Limb (tissue), 2 donors: ENCODE results near the gene RIOX2.
A peak's percentile ranks its signal among the peaks of the same experiment; 100 is the strongest.

Source experiments
- DNase-seq, 2 donors: peaks; one replicate each; pipeline ENCODE4 v3.0.0-alpha.2; 2016; ENCODE audit errors: extremely low spot score in 2 of 2

Gene RIOX2

DNA sequence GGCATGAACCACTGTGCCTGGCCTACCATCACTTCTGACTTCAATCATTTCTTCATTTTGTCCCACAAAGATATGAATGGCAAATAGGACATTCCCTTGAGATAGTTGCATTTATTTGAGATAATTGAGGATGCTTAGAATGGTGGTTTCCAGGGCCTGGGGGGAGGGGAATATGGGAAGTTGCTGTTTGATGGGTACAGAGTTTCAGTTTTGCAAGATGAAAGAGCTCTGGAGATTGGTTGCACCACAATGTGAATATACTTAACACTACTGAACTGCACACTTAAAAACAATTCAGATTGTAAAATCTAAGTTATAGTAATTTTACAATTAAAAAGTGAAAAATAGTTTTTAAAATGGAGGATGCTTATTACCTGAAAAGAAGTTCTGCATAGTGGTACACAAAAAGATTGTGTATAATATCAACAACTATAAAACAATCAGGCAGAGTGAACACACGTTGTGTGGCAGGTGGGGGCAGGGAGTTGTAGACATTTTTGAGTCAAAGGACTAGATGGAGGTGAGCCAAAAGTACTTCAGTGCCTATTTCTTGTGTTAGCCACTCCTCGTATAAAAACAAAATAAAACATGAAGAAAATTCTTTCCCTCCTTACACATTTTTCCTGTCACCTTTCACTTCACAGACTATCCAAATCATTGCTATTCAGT lies 18.5 kb upstream of the RIOX2 start:
- no peak for DNase-seq

DNA sequence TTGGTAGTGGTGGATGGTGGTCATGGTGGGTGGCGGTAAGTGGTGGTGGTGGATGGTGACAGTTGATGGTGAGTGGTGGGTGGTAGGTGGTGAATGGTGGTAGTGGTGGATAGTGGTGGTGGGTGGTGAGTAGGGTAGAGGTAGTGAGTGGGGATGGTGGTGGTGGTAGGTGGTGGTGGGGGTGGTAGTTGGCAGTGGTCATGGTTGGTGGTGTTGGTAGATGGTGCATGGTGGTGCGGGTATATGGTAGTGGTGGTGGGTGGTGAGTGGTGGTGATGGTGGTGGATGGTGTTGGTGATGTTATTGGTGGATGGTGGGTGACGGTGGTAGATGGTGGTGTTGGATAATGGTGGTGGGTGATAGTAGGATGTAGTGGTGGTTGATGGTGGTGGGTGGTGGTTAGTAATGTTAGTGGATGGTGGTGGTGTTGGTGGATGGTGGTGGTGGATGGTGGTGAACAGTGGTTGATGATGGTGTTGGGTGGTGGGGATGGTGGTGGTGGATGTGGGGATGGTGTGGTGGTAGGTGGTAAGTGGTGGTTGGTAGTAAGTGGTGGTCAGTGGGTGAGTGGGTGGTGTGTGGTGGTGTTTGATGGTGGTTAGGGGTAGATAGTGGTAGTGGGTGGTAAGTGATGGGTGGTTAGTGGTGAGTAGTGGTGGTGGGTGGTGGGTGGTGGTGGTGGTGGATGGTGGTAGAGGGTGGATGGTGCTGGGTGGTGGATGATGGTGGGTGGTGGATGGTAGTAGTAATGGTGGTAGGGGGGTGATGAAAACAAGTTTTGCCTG lies 16.7 kb upstream of the RIOX2 start:
- DNase-seq, result no peak

DNA sequence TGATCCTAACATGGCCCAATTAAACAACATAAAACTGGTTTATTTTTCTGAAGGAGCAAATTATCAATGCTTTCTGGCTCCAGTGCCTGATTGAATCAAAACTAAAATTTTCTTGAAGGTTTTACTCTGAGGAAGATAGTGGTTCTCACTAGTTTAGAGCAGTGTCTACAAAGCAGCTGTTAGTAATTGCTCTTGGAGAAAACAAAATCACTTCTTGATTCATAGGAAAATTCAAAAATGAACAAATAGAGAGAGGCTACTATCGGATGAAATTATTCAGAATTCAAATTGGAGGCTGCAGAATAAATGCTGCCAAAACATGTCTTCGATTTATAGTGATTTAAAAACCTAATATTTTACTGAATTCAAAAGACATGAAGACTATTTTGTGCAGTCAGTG lies 15.1 kb upstream of the RIOX2 start:
- no peak for DNase-seq

DNA sequence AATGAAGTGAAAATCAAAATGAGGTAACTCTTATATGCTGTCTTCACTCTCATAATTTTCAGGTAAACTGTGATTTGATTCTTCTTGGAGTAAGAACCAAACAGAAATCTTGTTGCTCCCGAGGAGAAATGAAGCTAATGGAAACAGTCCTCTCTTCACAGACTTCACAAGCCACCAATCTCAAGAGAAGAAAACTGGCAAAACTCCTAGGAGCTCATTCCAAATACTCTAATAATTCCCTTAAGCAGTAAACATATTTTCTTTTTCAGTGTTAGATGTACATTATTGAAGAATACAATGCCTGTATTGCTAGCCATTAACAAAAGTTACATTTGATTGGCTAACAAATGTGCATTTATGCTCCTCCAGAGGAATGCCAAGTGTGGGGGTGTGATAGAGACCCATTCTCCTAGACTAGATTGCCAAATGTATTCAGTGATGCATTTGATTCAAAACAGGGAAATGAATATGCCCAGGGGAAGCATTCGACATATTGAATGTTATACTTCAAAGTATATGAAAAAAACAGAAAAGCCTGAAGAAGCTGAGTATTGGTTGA lies 11.8 kb upstream of the RIOX2 start:
- DNase-seq, result peak in 1 of 2 donors; percentile 66

DNA sequence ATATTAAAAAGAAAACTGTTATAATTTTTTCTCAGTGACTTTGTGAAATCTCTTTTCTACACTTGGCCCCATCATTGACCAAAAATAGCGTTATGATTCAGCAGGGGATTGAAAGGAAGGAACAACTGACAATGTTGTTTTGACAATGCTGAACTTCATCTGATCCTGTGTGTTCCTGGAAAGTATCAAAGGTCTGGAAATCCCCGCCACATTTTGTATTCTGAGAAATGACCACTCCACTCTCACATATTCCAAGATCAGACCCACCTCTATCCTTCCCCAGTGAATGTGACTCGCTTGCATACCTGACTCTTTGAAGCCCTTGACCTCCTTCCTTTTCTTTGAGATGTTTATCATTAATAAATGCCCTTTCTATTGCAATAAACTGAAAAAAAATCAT lies 9.7 kb upstream of the RIOX2 start:
- no peak for DNase-seq

DNA sequence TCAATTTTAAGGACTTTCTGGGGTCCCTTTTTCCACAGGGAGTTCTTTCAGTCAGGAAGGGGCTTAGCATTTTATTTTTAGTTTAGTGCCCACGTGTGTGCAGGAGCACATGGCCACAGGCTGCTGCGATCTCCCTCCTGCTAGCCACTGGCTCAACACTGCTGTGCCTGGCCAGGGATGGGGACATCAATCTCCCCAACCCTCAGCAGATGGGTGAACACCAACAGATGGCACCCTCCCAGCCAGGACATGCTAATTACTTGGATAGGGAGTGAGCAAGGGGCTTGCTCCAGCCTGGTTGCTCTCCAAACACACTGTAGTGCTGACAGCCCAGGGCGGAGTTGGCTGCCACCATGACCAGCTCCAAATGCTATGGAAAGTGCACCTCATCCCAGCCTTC lies 7.4 kb upstream of the RIOX2 start:
- no peak for DNase-seq

DNA sequence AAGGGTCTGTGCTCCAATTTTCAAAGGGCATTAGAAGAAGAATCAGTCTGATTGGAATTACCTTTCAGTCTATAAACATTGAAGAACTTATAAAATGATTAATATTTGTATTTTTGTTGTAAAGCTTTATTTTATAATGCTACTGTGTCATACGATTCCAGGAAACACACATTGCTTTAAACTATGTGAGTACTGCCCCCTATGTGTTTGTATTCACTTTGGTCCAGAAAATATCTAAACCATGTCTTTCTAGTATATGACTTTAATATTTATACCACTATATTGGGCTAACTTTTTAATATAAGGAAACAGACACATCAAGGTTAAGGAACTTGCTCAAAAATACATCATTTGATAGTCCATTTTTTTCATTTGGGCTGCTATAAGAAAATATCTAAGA lies 3.2 kb upstream of the RIOX2 start:
- DNase-seq, result no peak

DNA sequence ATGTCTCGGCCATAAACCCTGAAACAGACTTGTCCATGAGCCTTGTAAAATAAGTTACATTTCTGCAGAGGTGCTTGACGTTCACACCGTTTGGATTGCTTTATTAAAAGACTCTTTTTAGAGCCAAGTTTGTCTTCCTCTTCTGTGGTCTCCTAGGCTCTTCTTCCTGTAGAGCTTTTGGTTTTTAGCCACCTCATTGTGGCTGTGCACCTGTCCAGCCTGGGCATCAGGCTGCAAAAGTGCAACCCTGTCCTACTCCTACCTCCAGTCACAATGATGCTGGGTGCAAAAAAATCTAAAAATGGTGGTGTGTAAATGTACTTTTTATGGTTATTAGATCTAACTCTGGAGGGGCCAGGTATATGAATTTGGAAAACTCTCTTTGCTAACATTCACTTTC lies 2.8 kb upstream of the RIOX2 start:
- no peak for DNase-seq

DNA sequence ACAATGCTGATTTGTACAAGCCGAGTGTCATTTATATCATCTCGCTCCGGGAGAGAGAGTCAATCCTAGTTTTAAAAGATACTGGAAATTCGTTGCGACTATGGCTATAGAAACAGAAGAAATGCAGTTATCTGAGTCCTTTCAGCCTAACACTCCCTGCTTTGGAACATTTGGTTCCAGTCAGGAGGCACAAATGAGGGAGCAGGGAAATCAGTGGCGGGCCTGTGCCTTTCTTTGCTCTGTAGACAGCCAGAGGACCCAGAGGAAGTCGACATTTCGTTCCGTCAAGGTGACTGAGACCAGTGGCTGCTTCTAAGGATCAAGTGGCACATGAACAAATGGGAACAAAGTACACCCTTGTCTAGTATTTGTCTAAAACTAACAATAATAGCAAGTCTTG lies 745 bp upstream of the RIOX2 start:
- DNase-seq, result no peak

DNA sequence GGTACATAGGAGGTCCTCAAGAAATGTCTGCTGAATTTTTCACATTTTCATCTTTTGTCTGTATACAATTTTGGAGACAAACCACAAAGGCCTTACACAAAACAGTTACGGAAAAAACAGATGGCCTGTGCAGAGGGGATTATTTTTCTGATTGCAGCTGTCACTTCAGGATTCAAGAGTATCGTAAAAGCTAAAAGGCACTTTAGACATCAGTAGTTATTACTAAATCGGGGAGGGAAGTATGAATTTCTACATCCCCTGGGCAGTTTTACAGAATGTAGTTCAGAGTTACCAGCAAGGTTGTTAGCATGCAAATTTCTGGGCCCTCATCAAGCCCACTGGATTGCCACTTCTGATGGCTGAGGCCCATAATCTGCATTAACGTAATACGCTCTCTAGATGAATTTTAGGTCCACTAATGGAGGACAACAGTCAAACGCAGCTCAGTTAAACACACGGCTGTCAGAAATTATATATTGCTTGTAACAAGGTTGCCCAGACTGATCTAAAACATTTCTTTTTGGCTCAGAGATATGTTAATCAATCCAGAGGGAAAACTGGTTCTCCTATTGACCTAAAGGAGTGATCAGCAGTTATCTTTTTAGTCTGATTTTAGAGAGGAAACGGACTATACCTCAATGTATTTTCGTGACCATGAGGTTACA lies 1.1 kb downstream of the RIOX2 start:
- no peak for DNase-seq

DNA sequence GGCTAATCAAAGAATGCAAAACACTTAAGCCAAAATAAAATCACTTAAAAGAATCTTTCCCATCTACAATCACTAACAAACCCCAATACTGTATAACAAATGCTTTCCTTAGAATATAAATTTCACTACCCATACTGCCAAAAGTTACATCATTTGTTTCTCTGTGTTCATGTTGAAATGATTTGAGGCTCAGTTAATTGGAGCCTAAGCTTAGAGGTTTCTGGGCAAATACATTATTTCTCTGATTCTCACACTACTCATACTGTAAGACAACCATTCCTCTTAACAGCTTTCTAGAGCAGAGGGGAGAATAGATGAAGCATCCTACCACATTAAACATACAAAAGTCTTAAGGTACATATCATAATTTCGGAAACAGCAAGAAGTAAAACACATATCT lies 2.1 kb downstream of the RIOX2 start:
- no peak for DNase-seq

DNA sequence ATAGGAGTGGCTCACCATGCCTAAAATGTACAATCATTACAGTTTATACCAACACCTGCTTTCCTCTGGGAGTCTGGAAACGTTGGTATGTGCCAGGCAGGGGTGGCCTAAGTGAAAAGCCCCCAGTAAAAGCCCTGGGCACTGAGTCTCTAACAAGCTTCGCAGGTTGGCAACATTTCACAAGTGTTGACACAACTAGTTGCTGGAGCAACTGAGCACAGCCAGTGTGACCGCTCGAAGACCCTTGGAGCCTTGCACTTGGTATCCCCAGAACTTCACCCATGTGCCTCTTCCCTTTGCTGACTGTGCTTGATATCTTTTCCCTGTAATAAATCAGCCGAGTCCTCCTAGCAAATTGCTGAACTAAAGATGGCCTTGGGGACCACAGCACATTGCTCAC lies 2.7 kb downstream of the RIOX2 start:
- no peak for DNase-seq

DNA sequence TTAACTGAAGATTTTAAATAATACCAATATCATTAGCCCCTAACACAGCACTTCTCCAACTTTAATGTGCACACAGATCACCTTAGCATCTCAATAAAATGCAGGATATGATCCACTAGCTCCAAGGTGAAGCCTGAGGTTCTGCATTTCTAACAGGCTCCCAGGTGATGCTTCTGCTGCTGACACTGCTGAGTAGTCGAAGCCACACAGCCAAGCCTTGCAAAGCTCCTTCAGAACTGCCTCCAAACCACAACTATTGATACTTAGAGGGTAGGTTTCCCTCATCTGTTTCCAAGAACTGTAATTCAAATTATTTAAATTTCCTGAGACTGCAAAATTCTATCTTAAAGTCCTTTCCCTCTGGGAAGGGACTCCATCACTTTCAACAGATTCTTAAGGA lies 3.9 kb downstream of the RIOX2 start:
- no peak for DNase-seq

DNA sequence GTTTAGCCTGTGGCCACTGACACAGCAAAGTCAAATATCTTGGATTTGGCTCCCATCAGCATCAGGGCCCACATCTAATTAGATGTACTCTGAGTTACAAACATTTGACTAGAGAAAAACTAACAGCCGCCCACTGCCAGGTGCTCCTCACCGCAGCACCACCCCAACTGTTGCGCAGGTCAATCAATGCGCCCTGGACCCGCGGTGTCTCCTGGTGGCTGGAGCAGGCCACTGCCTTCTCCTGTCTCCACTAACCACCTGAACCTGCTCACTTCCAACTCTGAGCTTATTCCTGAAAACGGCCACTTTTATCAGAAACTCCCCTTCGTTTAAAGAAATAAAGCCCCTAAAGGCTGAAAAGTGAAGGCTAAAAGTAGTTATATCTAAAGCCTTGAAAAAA lies 4.3 kb downstream of the RIOX2 start:
- no peak for DNase-seq

DNA sequence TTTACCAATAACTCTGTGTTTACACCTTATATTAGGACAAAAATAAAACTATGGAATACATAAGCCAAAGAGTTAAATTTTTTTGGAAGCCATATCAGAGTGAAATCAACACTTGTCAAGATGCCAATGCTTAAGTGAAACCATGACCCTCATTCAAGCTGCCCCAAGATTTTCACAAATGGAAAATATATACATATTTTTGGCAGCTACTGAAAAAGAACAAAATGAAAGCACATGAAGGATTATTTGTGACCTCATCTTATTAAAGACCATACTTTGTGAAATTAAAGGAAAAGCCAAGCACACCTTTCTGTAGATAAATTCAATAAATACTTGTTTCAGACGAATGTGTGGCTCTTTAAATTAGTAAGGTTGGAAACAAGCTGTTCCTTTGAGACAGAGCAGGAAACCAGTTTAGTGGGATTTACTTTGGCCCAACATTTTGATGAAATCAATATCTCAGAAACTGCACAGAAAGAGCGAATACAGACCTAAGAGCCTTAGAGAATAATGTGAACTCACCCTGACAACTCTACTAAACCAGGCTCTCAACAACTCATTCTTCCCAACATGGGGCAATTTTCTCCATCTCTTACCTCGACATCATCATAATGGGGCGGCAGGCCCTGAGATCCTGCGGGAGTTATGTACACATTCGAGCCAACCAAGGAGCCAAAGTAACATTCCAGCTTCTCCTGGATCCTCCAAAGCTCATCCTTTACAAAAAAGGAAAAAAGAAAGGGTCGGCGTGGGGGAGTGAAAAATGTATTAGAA lies 11.1 kb downstream of the RIOX2 start:
- DNase-seq, result peak in 1 of 2 donors; percentile 86

DNA sequence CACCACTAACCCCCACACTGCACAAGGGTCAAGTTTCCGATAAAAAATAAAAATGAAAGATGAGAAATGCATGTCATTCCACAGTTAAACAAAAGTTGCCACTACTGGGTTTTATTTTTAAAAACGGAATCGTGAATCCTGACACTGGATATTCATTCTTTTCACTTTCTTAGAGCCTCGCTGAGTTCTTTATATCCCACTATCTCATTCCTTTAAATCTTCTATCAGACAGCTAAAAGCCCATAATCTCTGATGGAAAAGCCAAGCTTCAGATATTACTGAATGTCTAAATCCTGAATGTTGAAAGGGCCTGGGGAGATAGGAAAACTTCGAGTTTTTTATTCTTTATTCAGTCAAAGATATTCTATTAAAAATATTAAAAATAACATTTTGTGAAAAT lies 11.7 kb downstream of the RIOX2 start:
- no peak for DNase-seq

DNA sequence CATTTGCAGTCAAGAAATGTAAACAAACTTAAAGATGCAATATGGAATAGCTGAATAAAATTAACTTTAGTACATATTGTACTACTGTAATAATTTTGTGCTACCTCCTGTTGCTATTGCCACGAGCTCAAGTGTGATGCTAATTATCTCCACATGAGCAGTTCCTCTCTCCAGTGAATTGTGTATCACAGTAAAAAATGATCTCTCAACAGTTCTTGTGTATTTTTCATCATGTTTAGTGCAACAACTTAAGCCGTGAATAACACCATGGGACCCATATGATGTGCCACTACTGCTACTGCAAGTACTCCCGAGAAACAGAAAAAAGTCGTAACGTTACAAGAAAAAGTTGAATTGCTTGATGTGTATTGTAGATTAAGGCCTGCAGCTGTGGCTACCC lies 12.4 kb downstream of the RIOX2 start:
- DNase-seq, result no peak

DNA sequence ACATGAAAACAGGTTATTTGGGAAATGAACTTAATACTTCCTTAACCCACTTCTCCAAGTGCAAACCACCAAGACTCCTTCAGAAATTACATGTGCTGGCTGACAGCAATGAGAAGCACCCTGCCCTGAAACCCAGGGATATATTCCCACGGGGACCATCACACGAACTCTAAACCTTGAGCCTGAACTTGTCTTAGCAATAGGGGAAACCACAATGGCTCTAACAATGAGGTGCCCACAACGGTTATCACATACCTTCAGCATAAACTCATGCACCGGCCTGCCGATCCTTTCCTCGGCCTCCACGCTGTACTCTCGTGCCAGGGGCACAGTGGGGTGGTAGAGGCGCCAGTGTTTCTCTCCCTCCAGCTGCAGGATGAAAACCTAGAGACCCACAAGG lies 13.4 kb downstream of the RIOX2 start:
- no peak for DNase-seq

DNA sequence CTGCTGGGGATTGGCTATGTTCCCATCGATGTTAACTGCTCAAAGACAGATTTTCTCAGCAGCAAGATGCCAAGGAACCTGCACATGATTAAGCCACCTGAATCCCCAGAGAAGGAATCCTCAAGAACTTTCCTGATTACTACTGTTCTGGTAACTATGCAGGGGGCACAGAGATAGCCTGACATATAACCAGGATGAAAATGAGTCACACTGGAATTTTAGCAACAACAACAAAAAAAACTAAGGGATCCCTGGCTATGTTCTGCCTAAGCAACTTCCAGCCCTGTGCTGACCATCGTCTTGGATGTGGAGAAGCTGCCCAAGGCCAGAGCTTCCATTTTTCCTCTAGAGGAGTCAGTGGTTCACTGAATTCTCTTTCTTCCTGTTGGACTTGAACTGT lies 13.8 kb downstream of the RIOX2 start:
- DNase-seq, result no peak

DNA sequence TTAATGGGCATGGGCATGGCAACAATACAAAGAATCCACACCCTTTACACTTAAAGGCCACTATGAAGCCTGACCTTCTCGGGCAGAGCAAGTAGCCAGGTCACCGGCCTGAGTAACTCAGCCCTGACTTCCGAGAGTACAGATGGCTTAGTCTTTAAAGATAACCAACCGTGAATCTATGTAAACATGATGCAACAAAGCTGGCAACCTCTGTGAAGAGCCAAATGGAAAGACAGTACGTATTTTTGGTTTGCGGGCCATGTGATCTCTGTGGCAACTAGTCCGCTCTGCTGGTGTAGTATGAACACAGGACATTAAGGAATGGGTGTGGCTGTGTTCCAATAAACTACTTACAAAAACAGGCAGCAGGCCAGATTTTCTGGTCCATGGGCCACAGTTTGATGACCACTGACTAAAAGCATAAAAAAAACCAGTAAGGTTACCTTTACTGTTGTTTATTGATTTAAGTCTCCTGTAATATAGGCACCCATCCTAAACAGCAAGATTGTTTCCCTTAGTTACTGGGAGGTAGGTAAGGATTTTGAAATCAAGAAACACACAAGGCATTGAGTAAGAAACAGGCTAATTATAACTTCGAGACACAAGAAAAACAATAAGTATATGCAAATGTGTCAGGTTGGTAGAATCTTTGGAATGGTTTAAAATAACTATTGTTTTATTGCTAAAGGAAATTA lies 14.5 kb downstream of the RIOX2 start:
- no peak for DNase-seq

DNA sequence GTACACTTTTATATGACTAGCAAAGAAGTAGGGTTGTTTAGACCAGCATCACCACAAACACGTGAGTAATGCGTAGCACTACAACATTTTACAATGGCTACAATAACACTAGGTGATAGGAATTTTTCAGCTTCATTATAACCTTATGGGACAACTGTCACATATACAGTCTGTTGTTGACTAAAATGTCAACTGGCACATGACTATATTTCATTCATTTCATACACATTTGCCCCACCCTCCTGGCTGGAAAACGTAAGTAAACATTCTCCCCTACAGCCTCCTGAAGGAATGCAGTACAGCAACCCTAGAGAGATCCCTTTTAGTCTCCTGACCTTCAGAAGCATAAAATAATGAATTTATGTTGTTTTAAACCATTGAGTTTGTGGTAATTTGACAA lies 16.2 kb downstream of the RIOX2 start:
- no peak for DNase-seq
